A204.1 (cell line): ENCODE data around the gene FCSK.

ENCODE experiments used
- FAIRE-seq: peaks from 2 replicates; lab custom pipeline; 2012; peaks lifted over from hg19 to GRCh38; lab: Jason Lieb, UNC

Gene FCSK

DNA sequence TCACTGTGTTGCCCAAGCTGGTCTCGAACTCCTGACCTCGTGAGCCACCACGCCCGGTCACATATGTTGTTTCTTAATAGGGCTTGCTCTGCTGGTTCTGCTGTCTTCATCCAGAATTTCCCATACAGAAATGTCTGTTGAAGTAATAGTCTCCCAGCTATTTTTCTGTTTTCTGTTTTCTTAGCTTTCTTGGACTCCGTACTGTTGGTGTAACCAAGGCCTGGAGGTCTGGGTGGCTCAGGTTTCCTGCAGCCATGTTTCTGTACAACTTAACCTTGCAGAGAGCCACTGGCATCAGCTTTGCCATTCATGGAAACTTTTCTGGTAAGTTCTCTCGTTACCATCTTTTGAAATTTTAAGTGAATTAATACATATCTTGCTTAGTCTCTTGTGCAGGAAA is 72.0 kb downstream of the FCSK start:
- no peak for FAIRE-seq

DNA sequence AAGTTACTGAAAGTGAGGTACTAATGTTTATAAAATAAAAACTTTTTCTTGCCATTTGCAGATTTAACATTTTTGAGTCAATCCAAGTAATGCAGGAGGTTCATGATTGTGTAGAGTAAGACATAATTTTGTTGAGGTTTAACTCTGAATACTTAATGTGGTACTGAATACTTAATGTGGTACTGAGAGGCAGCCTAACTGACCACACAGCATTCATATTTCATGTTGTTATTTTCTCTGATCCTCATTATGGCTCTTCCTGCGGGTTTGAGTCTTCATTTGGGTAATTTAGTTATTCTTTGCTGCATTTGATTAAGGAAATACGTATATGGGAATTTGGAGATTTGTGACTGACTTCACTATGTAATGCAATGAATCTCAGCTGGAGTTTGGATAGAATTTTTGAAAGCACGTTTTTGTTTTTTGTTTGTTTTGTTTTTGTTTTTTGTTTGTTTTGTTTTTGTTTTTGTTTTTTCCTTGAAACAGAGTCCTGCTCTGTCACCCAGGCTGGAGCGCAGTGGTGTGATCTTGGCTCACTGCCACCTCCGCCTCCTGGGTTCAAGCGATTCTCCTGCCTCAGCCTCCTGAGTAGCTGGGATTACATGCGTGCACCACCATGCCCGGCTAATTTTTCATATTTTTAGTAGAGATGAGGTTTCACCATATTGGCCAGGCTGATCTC is 73.1 kb downstream of the FCSK start:
- FAIRE-seq, result no peak

- peak; percentile 83 for FAIRE-seq
Measured at GRCh38 chr16:70529051-70529777, 74.8 kb downstream of the FCSK start.
